Ishikawa (cell line): ENCODE data around the gene S100A12.

Source experiments
- CEBPB ChIP-seq: IDR thresholded peaks from 2 replicates; pipeline ENCODE4 v1.6.1; 2012
- CREB1 ChIP-seq: IDR thresholded peaks from 2 replicates; pipeline ENCODE4 v1.6.1; 2012; ENCODE audit warnings: low read depth
- EGR1 ChIP-seq: IDR thresholded peaks from 2 replicates; pipeline ENCODE4 v1.6.1; 2012
- EP300 ChIP-seq: IDR thresholded peaks from 2 replicates; pipeline ENCODE4 v1.6.1; 2012; ENCODE audit warnings: borderline replicate concordance
- FOXM1 ChIP-seq: IDR thresholded peaks from 2 replicates; pipeline ENCODE4 v1.6.1; 2012; ENCODE audit warnings: low read depth, borderline replicate concordance
- NFIC ChIP-seq: IDR thresholded peaks from 2 replicates; pipeline ENCODE4 v1.6.1; 2012
- RAD21 ChIP-seq: IDR thresholded peaks from 2 replicates; pipeline ENCODE4 v1.6.1; 2012; ENCODE audit warnings: low read depth
- TAF1 ChIP-seq: IDR thresholded peaks from 2 replicates; pipeline ENCODE4 v1.6.1; 2012; ENCODE audit warnings: low read depth, mild to moderate bottlenecking
- TCF12 ChIP-seq: IDR thresholded peaks from 2 replicates; pipeline ENCODE4 v1.6.1; 2012; ENCODE audit warnings: low read depth
- TEAD4 ChIP-seq: IDR thresholded peaks from 2 replicates; pipeline ENCODE4 v1.6.1; 2012
- YY1 ChIP-seq: IDR thresholded peaks from 2 replicates; pipeline ENCODE4 v1.6.1; 2012; ENCODE audit warnings: low read depth
- ZBTB7A ChIP-seq: IDR thresholded peaks from 2 replicates; pipeline ENCODE4 v1.6.1; 2012; ENCODE audit warnings: low read depth
- TF ChIP-seq, protein P1 (sequence below): IDR thresholded peaks from 2 replicates; pipeline ENCODE4 v1.6.1; 2012
- TF ChIP-seq, protein P2 (sequence below): IDR thresholded peaks from 2 replicates; pipeline ENCODE4 v1.6.1; 2012; ENCODE audit warnings: low read depth, mild to moderate bottlenecking
- TF ChIP-seq, protein P3 (sequence below): IDR thresholded peaks from 2 replicates; pipeline ENCODE4 v1.6.1; 2012

The S100A12 gene

DNA sequence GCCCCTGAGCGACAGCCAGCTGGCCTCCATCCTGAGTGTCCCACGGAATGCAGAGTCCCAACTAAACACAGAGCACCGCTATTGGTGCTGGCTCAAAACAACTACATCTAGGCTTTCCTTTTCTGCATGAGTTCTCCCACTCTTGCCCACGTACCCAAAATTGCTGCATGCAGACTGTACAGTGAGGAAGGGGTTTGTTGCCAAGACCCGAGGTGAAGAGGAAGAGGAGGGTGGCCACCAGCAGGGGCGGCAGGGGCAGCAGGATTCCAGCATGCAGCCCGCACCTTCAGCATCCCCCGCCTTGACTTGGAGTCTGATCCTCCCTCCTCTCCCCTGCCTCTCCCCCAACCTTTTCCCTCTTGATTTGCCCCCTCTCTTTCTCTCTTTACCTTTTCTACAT lies 9.7 kb downstream of the S100A12 start:
- TF ChIP-seq TEAD4: no peak
- no peak for TF ChIP-seq FOXM1
- TF ChIP-seq TAF1: no peak
- TF ChIP-seq RAD21: no peak
- no peak for TF ChIP-seq EGR1
- TF ChIP-seq, protein P1, sequence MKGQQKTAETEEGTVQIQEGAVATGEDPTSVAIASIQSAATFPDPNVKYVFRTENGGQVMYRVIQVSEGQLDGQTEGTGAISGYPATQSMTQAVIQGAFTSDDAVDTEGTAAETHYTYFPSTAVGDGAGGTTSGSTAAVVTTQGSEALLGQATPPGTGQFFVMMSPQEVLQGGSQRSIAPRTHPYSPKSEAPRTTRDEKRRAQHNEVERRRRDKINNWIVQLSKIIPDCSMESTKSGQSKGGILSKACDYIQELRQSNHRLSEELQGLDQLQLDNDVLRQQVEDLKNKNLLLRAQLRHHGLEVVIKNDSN: no peak
- TF ChIP-seq, protein P2, sequence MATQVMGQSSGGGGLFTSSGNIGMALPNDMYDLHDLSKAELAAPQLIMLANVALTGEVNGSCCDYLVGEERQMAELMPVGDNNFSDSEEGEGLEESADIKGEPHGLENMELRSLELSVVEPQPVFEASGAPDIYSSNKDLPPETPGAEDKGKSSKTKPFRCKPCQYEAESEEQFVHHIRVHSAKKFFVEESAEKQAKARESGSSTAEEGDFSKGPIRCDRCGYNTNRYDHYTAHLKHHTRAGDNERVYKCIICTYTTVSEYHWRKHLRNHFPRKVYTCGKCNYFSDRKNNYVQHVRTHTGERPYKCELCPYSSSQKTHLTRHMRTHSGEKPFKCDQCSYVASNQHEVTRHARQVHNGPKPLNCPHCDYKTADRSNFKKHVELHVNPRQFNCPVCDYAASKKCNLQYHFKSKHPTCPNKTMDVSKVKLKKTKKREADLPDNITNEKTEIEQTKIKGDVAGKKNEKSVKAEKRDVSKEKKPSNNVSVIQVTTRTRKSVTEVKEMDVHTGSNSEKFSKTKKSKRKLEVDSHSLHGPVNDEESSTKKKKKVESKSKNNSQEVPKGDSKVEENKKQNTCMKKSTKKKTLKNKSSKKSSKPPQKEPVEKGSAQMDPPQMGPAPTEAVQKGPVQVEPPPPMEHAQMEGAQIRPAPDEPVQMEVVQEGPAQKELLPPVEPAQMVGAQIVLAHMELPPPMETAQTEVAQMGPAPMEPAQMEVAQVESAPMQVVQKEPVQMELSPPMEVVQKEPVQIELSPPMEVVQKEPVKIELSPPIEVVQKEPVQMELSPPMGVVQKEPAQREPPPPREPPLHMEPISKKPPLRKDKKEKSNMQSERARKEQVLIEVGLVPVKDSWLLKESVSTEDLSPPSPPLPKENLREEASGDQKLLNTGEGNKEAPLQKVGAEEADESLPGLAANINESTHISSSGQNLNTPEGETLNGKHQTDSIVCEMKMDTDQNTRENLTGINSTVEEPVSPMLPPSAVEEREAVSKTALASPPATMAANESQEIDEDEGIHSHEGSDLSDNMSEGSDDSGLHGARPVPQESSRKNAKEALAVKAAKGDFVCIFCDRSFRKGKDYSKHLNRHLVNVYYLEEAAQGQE: no peak
- TF ChIP-seq ZBTB7A: no peak
- no peak for TF ChIP-seq YY1
- TF ChIP-seq CEBPB: no peak
- no peak for TF ChIP-seq NFIC
- no peak for TF ChIP-seq TCF12
- TF ChIP-seq CREB1: no peak

DNA sequence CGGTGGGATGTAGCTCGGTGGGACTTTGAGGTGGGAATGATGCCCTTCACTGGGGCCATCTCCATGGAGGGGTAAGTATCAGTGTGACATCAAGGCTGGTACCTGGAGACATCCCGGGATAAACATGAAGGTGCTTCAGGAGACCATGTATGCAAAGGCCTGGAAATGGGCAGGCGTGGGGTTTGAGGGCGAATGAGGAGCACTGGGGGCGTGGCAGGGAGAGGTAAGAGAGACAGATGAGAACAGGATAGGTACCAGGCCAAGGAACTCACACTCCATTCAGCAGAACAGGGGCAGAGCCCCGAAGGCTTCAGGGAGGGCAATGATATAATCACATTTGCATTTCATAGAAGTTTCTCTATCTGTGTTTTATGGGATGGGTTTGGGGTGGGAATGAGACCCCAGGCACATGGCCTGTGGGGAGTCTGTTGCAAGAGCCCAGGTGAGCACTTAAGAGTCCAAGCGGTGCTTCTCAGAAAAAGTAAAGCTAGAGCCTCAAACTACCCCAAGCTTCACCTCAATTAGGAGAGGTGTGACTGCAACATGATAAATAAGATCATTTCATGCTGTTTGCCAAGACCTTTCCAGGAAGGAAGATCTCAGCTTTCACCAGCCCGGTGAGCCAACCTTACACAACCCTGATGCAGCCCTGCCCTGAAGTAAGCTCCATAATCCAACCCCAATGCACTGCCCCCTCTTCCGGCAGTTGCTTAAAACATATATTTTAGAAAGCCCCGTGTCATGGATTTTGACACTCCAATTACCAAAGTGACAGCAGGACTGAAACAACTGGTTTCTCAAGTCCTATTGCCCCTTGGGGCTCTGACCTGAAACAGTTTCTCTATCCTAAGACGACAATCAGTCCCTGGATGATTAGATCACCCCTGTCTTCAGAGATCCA lies 10.4 kb downstream of the S100A12 start:
- TF ChIP-seq, protein P3, sequence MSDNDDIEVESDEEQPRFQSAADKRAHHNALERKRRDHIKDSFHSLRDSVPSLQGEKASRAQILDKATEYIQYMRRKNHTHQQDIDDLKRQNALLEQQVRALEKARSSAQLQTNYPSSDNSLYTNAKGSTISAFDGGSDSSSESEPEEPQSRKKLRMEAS: no peak
- TF ChIP-seq CEBPB: no peak
- TF ChIP-seq YY1: no peak
- TF ChIP-seq, protein P2: no peak
- TF ChIP-seq FOXM1: no peak
- TF ChIP-seq NFIC: no peak
- TF ChIP-seq, protein P1: no peak
- TF ChIP-seq CREB1: no peak
- no peak for TF ChIP-seq RAD21
- no peak for TF ChIP-seq TCF12
- no peak for TF ChIP-seq EGR1
- no peak for TF ChIP-seq TEAD4
- TF ChIP-seq ZBTB7A: no peak
- no peak for TF ChIP-seq TAF1
- TF ChIP-seq EP300: no peak

DNA sequence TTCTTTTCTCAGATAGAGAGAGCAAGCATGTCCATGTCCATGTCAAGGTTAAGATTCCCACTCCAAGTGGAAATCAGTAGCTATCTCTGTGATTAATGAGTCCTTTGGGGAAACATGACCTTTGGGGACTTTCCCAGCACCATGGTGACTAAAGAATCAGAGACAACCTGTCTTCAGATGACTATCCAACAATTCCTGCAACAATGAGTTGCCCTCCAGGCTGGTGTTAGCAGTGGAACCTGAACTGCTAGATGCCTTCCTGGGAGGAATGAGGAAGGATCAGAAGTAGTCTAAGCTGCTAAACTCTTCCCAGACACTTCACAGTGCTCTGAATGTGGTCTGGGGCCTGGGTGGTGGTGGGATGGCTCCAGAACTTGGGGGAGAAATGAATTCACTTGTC lies 11.3 kb downstream of the S100A12 start:
- no peak for TF ChIP-seq TCF12
- no peak for TF ChIP-seq YY1

DNA sequence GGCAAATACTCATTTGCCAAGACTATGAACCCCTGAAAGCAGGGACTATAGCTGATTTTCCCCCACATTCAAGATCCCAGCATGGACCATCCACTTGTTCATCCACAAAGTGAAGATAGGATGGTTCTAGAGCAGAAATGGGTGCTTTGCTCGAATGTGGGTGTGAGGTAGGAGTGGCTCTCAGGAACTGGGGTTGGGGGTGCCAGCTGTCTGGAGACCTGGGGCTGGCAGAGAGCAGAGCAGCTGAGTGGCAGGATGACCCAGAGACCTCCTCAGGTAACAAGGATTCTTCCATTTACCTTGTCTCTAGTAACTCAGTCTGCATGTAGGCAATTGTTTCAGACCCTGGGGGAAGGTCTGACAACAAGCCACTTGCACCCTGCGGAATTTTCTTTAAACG lies 11.8 kb downstream of the S100A12 start:
- TF ChIP-seq TCF12 (no peak), YY1 (no peak), CREB1 (no peak), EP300 (no peak), ZBTB7A (no peak)
- TF ChIP-seq, protein P1: no peak
- TF ChIP-seq, protein P3: no peak

DNA sequence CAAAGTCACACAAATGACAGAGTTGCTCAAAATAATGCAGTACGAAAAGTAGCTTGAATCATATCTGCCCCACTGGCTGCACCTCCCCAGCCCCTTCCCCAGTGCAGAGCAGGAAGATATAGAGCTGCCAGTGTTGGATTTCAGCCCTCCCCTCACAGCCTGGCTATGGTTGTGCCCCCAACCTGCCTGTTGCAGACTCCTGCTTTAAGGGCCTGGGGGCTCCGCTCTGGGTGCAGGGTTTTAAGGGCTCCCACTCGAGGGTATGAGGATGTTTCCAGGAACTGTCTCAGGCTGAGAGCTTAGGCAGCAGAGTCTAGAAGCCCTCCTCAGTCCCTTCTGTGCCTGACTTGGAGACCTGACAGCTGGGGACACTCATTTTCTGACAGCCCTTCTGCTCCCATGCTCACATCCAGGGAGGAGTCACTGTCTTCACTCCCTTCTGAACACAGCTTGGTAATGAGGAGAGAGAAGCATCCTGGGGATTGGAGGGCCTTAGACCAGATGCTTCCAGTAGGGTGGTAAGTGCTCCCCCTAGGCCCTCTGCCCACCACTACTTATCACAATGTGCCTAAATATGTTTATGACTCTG lies 13.1 kb downstream of the S100A12 start:
- no peak for TF ChIP-seq NFIC

DNA sequence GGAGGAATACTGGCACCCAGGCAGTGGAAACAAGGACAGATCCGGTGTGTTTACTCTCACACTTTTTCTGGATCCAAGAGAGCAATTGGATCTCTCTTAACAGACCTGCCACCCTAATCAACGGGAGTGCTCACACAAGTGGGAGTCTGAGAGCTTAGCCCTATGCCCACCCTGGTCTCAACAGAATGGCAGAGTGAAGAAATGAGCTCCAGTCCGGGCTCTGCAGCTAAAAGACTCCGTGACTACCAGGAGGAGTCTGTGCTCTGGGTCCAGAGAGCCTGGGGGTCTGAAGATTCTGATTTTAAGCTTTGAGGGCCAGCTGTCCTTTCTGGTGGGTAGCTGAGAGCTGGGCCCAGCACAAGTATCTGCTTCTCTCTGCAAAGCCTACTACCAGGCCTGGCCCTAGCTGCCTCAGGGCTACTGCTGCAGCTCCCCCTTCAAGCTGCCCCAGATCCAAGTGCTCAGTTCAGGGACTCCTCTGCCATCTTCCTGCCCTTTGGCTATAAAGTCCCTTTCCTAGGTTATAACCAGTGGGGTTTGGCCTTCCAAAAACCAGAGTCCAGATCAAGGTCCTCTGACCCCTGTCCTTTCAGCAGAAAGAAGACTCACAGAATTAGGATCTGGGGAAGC lies 13.8 kb downstream of the S100A12 start:
- TF ChIP-seq EGR1 (no peak), FOXM1 (no peak), TAF1 (no peak), CREB1 (no peak), NFIC (no peak), TEAD4 (no peak), ZBTB7A (no peak), RAD21 (no peak), CEBPB (no peak), EP300 (no peak), YY1 (no peak), TCF12 (no peak)
- TF ChIP-seq, protein P2: no peak
- TF ChIP-seq, protein P3: no peak
- TF ChIP-seq, protein P1: no peak
